HL-60 (cell line): Measurements from ENCODE around the gene CDK2.
"Not testable (repeated sequence)": the region's sequence is repeated elsewhere in the genome, so short reads cannot be mapped to it uniquely, and the experiment has no call there.

ENCODE experiments used
- DNase-seq, 2 experiments: peaks; one replicate each; pipeline ENCODE4 v3.0.0-alpha.2; 2010 to 2020; ENCODE audit warnings: low read depth in 1 of 2, low spot score in 1 of 2
- H3K27ac ChIP-seq: fragments of 250-450 bp; sonication (Bioruptor Pico); replicated peaks from 2 replicates; pipeline ENCODE4 v1.5.1; 2020; ENCODE audit warnings: mild to moderate bottlenecking, moderate library complexity
- H3K27me3 ChIP-seq: fragments of 250-450 bp; sonication (Bioruptor Pico); 2 replicates; pipeline ENCODE4 v1.5.1; 2021; ENCODE audit warnings: mild to moderate bottlenecking, moderate library complexity; ENCODE audit not compliant: insufficient read depth, poor library complexity, severe bottlenecking
- H3K4me3 ChIP-seq: replicated peaks from 2 replicates; pipeline ENCODE4 v1.5.1; 2011; ENCODE audit warnings: mild to moderate bottlenecking, control low read depth, low read length; ENCODE audit not compliant: insufficient read depth
- CTCF ChIP-seq: IDR thresholded peaks from one replicate; pipeline ENCODE4 v1.5.1; 2011; ENCODE audit warnings: low read length, control low read depth, inconsistent platforms; ENCODE audit not compliant: insufficient read depth
- GABPA ChIP-seq: IDR thresholded peaks from 2 replicates; pipeline ENCODE4 v1.6.1; 2012; ENCODE audit warnings: low read depth
- POLR2AphosphoS5 ChIP-seq: IDR thresholded peaks from 2 replicates; pipeline ENCODE4 v1.6.1; 2012; ENCODE audit warnings: low read depth
- REST ChIP-seq: IDR thresholded peaks from 2 replicates; pipeline ENCODE4 v1.6.1; 2012; ENCODE audit warnings: low read depth; ENCODE audit not compliant: insufficient replicate concordance
- SPI1 ChIP-seq: IDR thresholded peaks from 2 replicates; pipeline ENCODE4 v1.6.1; 2012; ENCODE audit warnings: low read depth, mild to moderate bottlenecking, borderline replicate concordance

The CDK2 gene

GRCh38 chr12:55985341-55985740 is 18.7 kb downstream of the CDK2 start:
- TF ChIP-seq POLR2AphosphoS5, result no peak
- TF ChIP-seq REST, result no peak
- TF ChIP-seq CTCF, result no peak
- no peak for TF ChIP-seq GABPA
- no peak; the same call in 1 of the 2 replicates for TF ChIP-seq SPI1
- Histone ChIP-seq H3K27me3 (no peaks in the 10 kb centered on the region), H3K4me3 (no peak overlapping the region), H3K27ac (peak overlapping the region; percentile 5)
- DNase-seq, result peak in 1 of 2 experiments; percentile 33

- H3K4me3 ChIP-seq, DNase-seq, H3K27me3 ChIP-seq, H3K27ac ChIP-seq: not testable (repeated sequence)
Measured at GRCh38 chr12:55985976-55986375, 19.3 kb downstream of the CDK2 start.

- no peak overlapping the region for H3K27ac ChIP-seq
- DNase-seq, result no peak
- TF ChIP-seq REST (no peak), SPI1 (no peak), POLR2AphosphoS5 (no peak), CTCF (no peak), GABPA (no peak)
- H3K4me3 ChIP-seq, result no peak overlapping the region
- no peaks in the 10 kb centered on the region for H3K27me3 ChIP-seq
Measured at GRCh38 chr12:55991110-55991509, 24.5 kb downstream of the CDK2 start.

GRCh38 chr12:55993230-55993853 is 26.7 kb downstream of the CDK2 start:
- no peak overlapping the region for H3K27ac ChIP-seq
- TF ChIP-seq REST (no peak), GABPA (no peak), SPI1 (no peak), POLR2AphosphoS5 (no peak), CTCF (no peak)
- no peak for DNase-seq
- H3K27me3 ChIP-seq, result no peaks in the 10 kb centered on the region
- H3K4me3 ChIP-seq, result no peak overlapping the region
